Activated T-helper 1 cell treated with Interleukin-2 at 50 U/mL for 16 hours (primary cell): ENCODE results near the gene SPTBN1.
"Not testable (repeated sequence)": the region's sequence is repeated elsewhere in the genome, so short reads cannot be mapped to it uniquely, and the experiment has no call there.

Experiments used
- DNase-seq: peaks from one replicate; pipeline ENCODE4 v3.0.0-alpha.2; 2020; ENCODE audit warnings: low read depth

The SPTBN1 gene

DNA sequence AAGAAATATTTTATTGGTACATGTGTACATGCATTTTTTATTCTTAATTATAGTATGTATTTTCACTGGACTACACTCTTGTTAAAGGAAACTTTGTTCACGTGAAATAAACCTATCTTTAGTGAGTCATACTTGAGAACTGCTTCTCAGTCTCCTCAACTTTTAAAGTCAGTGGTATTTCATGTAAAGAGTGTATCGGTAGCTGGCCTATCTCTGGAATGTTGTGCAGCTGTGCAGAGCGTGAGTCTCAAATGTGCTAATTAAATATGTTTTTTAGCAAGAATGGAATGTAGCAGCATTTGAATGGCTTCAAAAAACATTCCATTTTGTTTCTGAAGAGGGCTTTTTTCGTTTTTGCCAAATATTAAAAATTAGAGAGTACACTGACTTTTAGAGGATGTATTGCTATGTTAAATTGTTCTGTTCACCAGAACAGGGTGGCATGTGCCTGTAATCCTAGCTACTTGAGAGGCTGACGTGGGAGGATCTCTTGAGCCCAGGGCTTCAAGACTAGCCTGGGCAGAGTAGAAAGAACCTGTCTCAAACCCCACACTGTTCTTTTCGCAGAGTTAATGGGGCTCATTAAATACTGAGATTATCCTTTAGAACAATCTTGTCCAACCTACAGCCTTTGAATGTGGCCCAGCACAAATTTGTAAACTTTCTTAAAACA is 14.3 kb downstream of the SPTBN1 start:
- DNase-seq: no peak

DNA sequence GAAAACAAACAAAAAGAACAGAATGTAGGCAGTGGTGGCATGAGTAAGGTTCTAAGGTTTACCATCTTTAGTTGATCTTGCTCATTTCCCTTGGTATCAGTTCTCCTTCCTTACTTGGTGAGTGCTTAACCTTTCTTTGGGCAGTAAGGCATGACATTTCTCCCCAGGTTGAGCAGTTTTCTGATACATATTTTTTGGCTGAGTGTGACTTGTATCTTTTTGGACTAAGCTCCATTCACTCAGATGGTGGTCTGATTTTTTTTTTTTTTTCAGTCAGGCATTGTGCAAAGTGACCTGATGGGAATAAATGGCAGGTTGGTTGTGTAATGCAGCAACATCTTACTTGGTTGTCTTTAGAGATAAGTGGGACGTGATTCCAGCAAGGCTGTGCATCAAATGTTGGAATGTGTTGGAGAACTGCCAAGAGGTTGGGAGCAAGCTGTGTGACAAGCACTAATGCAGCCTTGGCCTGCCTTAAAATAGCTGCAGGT is 15.1 kb downstream of the SPTBN1 start:
- no peak for DNase-seq

DNA sequence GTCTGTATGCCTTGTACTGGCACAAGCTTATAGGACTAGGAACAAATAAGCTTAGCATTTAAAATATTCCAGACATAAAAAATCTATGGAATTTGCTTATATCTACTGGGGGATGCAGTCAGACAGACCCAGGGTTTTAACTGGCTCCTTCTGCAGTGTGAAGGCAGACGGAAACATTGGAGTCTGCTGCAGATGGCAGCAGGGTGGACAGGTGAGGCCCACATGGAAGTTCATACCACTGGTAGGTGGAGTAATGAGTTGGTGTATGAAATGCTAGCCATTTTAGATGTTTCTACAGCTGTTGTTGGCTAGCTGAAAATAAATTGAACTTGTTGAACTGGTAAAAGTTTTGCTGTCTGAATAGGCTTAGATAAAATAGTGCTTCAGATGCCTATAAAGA is 17.7 kb downstream of the SPTBN1 start:
- no peak for DNase-seq

DNA sequence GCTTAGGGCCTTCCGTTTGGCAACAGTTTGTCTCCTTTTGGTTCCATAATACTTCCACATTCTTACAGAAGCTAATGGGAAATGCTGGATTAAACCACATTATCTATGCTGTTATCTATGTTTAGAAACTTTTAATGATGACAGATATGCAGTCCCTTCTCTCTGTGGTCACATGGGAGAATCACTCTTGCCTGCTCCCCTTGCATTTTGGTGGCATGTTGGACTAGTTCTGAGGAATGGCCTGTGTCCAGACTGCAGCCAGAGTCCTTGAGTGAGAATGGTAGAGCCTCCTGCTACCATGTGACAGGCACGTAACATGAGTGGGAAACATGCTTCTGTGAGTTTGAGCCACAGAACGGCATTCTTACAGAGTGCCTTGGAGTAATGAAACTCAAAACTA is 19.2 kb downstream of the SPTBN1 start:
- DNase-seq: no peak

DNA sequence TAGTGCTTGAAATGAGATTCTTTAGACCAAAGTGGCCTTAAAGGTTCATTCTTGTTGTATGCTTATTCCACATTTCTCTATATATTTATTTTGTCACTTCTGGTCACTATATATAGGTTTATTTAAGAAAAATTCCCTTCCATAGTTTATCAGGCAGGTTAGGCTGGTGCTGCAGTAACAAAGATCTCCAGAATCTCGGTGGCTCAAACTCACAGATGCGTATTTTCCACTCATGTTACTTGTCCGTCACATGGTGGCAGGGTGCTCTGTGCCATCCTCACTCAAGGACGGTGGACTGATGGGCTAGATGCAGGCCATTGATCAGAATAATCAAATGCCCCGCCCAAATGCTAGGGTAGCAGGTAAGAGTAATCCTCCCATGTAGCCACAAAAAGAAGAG is 19.8 kb downstream of the SPTBN1 start:
- DNase-seq: no peak

DNA sequence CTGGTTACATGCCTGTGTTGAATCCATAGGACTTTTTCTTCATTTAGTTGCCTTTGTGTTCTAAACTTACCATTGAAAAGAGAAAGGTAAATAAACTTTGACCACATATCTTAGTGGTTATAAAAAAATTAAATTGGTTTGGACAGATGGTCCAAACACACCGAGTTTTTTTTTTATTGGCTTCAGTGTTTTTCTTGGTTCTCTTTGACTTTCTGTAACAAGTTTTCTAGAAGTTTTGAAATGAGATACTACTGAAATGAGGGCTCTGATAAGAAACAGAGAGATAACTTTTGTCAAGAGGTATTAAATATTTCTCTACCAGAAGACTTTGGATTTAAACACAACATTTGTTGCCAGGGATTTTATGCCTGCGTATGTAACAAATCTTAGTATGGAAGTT is 20.7 kb downstream of the SPTBN1 start:
- DNase-seq: no peak

DNA sequence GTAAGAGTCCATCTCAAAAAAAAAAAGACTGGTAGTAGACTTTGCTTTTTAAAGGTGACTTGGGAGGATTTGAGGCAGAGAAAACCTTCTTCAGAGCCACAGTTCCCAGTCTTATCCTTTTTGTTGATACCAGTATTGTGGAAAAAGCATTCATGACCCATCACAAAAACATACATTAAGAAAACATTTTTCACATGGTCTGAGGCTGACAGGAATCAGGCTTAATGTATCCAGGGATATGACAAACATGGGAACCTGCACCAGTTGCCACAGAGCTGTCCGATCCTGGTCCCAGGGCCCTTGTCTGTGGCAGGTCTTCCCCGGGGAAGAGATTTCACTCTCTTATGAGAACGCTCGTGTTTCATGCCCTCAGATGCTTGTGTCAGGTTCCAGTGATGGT is 21.8 kb downstream of the SPTBN1 start:
- no peak for DNase-seq

DNA sequence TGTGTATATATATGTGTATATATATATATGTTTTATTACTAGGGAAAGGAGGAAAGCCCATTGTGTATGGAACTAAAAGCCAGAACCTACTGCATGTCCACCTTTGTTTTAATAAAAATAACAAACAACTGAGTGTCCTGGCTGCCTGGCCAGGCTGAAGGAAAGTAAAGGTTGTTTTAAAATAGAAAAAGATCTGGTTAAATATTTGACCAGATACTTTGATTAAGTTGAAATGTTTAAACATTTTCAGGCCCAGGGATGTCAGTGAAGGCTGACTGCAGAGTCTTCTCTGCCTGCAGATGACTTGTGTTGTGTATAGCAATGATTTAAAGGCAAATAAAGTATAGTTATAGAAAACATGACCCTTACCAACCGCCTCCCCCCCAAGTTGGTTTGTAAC is 22.8 kb downstream of the SPTBN1 start:
- no peak for DNase-seq

DNA sequence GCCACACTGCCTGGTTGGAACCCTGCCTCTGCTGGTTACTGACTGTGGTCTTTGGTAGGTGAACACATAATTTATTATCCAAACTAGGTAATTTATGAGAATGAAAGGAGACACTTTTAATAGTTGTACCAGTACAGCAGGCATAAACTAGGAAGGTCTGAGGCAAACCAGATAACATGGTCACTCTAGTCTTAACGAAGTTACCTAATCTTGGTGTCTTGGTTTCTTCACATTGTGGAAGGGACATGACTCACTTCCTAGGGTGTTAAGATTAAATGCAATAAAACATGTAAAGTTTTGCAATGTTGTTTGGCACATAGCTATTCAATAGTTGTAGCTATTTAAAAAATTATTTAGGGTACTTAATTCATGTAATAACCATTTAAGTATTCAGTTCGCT is 23.3 kb downstream of the SPTBN1 start:
- DNase-seq: no peak

DNA sequence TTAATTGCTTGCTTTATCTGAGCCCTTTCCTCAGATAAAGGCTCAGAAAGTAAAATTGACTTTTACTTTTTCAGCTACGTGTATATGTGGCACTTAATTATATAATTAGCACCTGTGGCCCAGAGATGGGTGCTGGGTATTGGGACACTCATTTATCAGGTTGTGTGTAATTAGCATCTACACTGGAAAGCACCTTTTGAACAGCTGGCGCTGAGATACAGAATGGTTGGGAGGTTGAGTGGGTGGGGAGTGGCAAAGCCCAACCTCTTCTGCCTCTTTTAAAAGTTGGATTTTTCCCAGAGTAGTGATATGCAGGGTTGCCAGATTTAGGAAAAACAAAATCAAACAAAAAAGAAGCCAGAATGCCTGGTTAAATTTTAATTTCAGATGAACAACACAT is 23.9 kb downstream of the SPTBN1 start:
- no peak for DNase-seq

DNA sequence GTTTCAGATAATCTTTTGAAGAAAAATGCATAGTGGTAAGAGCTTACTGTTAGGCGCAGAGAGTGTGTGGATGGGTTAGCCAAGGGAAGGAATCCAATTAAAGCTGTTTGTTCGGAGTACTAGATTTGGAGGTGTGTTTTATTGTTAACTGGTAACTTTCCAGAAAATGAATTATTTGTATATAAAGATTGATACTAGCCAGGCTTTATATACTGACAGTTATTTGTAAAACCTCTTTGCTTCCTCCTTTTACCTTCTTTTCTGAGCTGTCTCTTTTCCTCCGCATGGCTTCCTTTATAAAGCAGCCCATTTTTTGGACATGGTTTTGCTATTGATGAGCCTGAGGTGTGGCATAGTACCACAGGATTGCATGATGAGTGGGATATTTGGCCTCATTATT is 25.6 kb downstream of the SPTBN1 start:
- no peak for DNase-seq

DNA sequence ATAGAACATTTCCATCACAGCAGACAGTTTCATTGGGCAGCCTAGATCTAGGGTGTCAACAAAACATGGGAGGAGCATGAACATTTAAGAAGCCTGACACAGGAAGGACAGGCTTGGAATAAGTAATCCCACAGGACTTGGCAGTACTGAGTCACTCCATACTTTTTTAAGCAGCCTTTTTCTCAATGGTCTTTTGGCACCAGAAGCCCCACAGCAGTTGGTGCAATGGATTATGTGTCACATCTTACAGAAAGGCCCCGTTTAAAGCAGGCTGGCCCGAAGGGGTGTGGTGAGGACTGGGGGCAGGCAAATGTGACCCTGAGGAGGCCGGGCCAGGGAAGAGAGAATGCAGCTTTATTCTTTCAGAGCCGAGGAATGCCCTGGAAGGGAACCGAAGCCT is 26.6 kb downstream of the SPTBN1 start:
- no peak for DNase-seq

DNA sequence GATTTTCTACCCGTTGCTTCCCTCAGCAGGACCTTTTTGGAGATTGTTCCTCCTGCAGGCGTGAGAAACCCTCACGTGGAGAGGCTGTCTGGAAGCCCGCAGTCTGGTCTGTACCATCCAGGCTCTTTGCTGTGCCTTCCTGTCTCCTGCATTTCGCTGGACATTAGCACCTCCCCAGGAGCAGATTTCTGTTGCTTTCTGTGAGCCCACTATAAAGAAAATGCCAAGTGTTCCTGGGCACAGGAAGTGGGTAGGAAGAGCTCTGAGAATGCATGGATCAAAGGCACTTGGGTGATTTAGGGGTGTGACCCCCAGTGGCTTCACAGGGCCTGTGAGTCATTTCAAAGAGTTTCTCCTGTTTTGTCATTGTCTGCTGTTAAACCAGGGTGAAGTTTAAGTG is 27.3 kb downstream of the SPTBN1 start:
- no peak for DNase-seq

DNA sequence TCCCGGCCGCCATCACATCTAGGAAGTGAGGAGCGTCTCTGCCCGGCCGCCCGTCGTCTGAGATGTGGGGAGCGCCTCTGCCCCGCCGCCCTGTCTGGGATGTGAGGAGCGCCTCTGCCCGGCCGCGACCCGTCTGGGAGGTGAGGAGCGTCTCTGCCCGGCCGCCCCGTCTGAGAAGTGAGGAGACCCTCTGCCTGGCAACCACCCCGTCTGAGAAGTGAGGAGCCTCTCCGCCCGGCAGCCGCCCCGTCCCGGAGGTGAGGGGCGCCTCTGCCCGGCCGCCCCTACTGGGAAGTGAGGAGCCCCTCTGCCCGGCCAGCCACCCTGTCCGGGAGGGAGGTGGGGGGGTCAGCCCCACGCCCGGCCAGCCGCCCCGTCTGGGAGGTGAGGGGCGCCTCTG is 29.6 kb downstream of the SPTBN1 start:
- DNase-seq: not testable (repeated sequence)

DNA sequence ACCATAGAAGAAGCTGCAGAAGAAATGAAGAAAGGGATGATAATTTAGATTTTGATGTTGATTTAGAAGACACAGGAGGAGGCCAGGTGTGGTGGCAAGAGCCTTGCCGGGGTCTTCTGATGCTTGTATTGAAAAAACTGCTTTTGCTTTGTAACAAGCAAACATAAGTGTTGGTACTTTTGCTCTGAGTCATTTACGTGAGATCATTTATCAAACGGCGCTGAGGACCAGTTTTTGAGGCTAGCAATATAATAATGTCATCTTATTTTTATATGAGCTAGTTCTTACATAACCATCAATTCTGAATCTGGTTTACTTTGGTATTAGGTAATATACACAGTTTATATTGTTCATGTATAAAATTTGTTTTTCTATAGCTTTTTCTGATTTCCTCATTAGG is 30.6 kb downstream of the SPTBN1 start:
- no peak for DNase-seq

DNA sequence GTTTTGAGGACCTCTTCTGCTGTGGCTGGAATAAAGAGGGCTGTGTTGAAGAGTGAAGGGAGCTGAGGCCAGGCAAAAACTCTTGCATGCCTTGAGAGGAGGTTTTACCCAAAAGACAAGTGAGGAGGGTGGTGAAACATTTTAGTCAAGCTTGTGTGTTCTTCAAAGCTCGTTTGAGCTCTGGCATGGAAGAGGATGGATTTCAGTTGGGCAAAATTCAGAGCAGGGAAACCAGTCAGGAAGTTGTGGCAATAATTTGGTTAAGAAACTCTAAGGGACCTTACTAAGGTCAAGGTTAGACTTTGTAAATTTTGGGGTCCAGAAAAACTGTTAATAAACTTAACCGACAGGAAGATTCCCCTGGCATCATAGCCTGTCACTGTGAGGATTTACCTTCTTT is 34.7 kb downstream of the SPTBN1 start:
- no peak for DNase-seq

DNA sequence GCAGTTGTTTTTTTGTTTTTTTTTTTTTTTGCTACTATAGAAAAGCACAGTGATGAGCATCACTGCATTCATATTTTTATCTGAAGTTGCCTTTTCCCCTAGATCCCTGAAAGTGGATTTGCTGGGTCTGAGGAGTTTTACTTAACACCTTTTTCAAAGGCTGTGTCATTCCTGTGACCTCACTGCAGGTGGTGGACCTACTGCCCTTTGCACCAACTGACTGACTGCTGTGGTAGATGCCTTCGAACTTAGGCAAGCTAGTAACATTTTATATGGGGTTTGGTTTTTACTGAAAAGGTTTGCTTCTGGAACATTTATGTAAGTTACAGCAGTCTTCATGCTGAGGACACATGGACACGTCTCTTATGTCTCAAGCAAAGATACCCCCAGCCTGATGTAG is 36.2 kb downstream of the SPTBN1 start:
- DNase-seq: no peak

DNA sequence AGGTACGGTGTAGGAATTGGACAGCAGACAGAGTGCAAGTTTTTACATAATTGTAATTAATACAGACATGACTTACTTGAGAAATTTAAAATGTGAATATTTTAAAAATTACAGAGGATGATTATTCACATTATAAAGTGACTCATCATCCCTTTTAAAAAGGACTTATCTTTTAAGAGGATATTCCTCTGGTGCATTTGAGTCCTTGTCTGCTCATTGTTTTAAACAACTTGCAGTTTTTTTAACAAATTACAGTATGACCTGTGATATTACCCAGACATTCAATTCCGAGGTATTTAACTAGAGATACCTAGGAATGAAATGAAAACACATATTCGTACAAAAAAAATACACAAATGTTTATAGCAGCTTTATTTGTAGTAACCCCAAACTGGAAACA is 38.0 kb downstream of the SPTBN1 start:
- DNase-seq: no peak

DNA sequence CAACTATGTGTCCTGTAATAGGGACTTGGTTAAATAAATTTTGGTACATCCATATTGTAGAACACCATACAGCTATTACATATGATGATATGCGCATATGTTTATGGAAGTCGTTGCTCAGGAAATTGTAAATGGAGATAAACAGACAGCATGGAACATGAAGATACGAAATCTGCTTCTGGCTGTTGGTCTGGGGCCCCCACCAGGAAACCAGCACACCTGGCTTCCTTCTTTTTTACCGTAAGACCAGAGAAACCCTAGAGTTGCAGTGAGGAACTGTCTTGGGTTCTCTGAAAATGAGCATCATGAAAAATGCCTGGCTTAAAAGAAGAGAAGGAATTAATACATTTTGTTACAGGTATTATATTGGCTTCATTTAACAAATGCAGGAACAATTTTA is 40.8 kb downstream of the SPTBN1 start:
- no peak for DNase-seq

DNA sequence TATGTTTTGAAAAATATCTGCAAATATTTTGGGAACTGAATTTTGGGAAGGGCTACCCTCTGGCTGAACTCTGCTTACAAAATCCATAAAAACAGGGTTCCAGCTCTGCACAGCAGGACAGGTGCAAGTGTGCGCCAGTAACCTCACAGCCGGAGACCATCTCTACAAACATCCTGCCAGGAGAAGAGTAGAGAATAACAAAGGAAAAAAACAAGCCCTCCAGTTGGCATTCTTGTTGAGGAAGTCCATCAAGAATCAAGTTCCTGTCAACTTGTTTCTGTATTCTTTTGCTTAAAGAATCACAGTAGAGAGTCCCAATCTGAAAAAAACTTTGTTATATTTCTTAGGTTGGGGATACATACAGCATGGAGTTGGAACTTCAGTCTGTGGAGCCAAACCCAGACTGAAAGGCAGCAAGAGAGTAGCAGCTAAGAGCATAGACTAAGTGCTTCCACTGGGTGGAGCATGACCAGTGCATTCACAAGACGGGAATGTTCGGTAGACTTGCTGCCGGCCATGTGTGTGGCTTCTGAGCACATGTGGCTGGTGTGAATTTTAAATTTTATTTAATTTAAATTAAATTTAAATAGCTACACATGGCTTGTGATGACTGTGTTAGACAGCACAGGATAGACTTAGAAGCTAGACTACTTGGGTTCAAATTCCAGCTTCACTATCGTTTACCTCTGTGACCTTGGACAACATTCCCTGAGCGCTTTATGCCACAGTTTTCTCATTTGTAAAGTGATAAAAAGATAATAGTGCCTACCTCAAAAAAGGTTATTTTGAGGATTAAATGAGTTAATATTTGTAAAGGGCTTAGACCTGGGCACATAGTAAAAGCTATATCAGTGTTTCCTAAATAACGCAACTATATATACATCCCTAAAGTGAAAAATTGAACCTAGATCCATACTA is 41.9 kb downstream of the SPTBN1 start:
- DNase-seq: no peak

DNA sequence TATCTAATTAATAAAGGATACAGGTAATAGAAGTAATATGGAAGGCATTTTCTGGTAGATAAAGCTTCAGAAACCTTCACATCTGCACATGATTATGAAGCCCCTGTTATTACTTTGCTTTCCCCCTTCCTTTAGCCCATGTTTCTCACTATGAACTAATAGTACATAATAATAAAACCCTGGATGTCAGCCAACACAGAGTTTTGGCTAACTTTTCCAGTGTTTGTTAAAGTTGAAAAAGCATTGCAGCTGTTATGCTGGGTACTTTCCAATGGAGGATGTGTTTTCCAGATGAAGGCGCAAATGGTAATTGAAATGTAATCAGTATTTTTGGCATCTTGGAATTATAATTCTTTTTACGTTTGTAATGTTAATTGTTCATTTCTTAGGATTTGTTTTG is 43.5 kb downstream of the SPTBN1 start:
- no peak for DNase-seq

DNA sequence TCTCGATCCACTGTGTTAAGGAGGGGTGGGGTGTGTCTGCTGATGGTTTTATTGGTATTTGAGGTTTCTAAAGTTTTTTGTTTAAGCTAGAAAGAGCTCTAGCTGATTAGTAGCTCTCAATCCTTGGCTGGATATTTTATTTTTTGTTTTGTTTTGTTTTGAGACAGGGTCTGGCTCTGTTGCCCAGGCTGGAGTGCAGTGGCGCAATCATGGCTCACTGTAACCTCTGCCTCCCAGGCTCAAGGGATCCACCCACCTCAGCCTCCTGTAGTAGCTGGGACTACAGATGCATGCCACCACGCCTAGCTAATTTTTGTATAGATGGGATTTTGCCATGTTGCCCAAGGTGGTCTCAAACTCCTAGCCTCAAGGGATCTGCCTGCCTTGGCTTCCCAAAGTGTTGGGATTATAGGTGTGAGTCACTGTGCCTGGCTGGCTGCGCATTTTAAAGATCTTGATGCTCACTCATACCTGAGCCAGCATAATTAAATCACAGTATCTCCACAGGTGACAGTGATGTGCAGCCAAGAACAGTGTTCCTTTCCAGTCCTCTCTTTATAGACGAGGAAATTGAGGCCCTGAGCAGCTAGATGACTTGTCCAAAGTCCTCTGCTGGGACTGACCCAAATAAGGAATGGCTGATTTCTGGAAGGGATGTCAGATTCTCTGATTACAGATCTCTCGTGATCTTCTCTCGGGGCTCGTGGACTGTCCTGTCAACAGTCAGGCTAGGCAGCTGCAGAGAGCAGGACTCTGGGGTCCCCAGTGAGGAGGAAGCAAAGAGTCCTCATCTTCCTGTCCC is 44.5 kb downstream of the SPTBN1 start:
- DNase-seq: no peak

DNA sequence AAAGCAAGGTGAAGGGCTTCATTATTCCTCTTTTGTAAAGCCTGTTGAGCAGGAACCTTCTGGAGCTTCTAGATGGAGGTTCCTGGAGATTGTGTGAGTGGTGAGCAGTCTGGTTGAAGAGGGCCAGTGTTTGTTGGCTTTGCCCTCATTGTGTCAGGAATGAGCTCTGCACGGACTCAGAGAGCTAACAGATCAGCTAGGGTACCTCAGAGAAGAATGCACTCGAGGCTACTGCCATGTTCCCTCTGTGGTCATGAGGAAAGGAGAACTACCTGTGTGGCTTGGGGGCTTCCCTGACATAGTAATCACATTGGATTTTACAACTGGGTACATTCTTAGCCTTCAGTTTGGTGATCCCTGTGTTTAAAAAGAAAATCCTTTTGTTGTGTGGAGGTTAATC is 46.6 kb downstream of the SPTBN1 start:
- no peak for DNase-seq
